Body of pancreas (tissue), 4 donors: ENCODE data around the gene ZFAND3.

Experiments used
- CTCF ChIP-seq, 7 experiments: fragments of 450-650 bp in 4 of 7; fragments of 200-600 bp in 3 of 7; sonication (generic) in 3 of 7; IDR thresholded peaks; one replicate each; pipeline ENCODE4 v1.5.1; 2016 to 2019; ENCODE audit warnings: antibody characterized with exemption in 7 of 7
- POLR2A ChIP-seq, 3 donors: fragments of 450-650 bp; IDR thresholded peaks; one replicate each; pipeline ENCODE4 v1.6.1; 2016; ENCODE audit warnings: antibody characterized with exemption in 3 of 3, mild to moderate bottlenecking in 2 of 3

- TF ChIP-seq POLR2A (IDR thresholded peaks at IDR 0.05) (no peak), CTCF (IDR thresholded peaks at IDR 0.05) (no peak)
Measured at GRCh38 chr6:37835923-37836322, 16.4 kb downstream of the ZFAND3 start.
